Fibroblast of skin of abdomen (primary cell): Measurements from ENCODE around the gene MYO1B.

ENCODE experiments used
- DNase-seq: peaks from one replicate; pipeline ENCODE4 v3.0.0-alpha.2; 2013

MYO1B gene

GRCh38 chr2:191325651-191326365 lies 80.6 kb downstream of the MYO1B start:
- peak; percentile 29 for DNase-seq

- DNase-seq: no peak
Measured at GRCh38 chr2:191327484-191327883, 82.3 kb downstream of the MYO1B start.

- DNase-seq: no peak
Measured at GRCh38 chr2:191328150-191328809, 83.1 kb downstream of the MYO1B start.

GRCh38 chr2:191329841-191330240 lies 84.6 kb downstream of the MYO1B start:
- no peak for DNase-seq

GRCh38 chr2:191333911-191334357 lies 88.7 kb downstream of the MYO1B start:
- DNase-seq: peak; percentile 99

GRCh38 chr2:191335875-191336464 lies 90.8 kb downstream of the MYO1B start:
- no peak for DNase-seq

- no peak for DNase-seq
Measured at GRCh38 chr2:191341436-191341835, 96.2 kb downstream of the MYO1B start.

- DNase-seq: no peak
Measured at GRCh38 chr2:191343796-191344338, 98.7 kb downstream of the MYO1B start.

GRCh38 chr2:191345788-191346187 lies 100.6 kb downstream of the MYO1B start:
- peak; percentile 28 for DNase-seq

GRCh38 chr2:191347154-191347553 lies 102.0 kb downstream of the MYO1B start:
- no peak for DNase-seq

GRCh38 chr2:191347881-191348280 lies 102.7 kb downstream of the MYO1B start:
- DNase-seq: peak; percentile 62

GRCh38 chr2:191349990-191350389 lies 104.8 kb downstream of the MYO1B start:
- DNase-seq: no peak

- DNase-seq: peak; percentile 54
Measured at GRCh38 chr2:191350826-191351225, 105.6 kb downstream of the MYO1B start.

- DNase-seq: peak; percentile 73
Measured at GRCh38 chr2:191351298-191351697, 106.1 kb downstream of the MYO1B start.

- peak; percentile 81 for DNase-seq
Measured at GRCh38 chr2:191351921-191352320, 106.7 kb downstream of the MYO1B start.

- peak; percentile 86 for DNase-seq
Measured at GRCh38 chr2:191352536-191352935, 107.3 kb downstream of the MYO1B start.

- DNase-seq: no peak
Measured at GRCh38 chr2:191355170-191355758, 110.1 kb downstream of the MYO1B start.

GRCh38 chr2:191357678-191358077 lies 112.5 kb downstream of the MYO1B start:
- DNase-seq: no peak

- DNase-seq: no peak
Measured at GRCh38 chr2:191358325-191359025, 113.3 kb downstream of the MYO1B start.

- no peak for DNase-seq
Measured at GRCh38 chr2:191359133-191359532, 113.9 kb downstream of the MYO1B start.

GRCh38 chr2:191360918-191361317 lies 115.7 kb downstream of the MYO1B start:
- DNase-seq: no peak

- no peak for DNase-seq
Measured at GRCh38 chr2:191362841-191363240, 117.6 kb downstream of the MYO1B start.
